Activated naive CD4-positive, alpha-beta T cell (primary cell): ENCODE results near the gene SPON2.
A peak's percentile ranks its signal among the peaks of the same experiment; 100 is the strongest.

Experiments used
- DNase-seq, 4 experiments: peaks; one replicate each; lab custom pipeline; 2025; lab: John Stamatoyannopoulos, UW

SPON2 gene

DNA sequence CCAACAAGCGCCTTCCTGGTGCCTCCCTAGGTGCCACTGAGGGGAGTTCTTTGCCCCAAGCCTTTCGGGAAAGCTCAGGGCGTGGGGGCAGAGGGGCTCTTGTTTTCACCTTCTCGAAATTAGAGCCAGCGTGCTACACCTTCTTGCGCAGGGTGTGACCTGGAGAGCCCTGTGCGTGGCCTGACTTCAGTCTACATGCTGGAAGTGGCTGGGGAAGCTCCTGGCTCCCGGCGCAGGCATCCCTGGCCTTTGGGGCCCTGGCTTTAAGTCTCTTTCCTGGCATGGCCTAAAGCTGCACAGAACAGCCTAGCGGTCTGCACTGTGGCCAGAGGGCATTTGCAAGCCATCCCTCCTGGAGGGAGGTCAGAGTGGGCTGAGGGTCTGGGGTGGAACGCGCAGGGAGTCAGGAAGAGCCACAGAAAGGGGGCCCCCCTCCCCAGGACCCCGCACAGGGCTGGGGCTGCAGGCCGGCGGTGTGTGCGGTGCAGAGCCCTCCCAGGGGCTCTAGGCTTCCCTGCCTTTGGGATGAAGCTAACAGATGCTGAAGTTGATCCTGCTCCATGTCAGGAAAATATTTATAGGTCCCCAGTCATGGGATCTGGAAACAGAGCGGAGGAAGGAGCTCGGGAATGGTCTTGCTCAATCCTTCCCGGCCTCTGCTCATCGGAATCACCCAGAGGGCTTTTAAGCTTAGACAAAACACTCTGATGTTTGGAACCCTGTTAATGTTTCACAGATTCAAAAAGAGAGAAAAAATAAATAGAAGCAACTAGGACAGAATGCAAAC is 781 bp upstream of the SPON2 start:
- DNase-seq, result no peak

- DNase-seq, result peak in 2 of 4 experiments; percentile 25 to 52
Measured at GRCh38 chr4:1171311-1172227, 814 bp downstream of the SPON2 start.

DNA sequence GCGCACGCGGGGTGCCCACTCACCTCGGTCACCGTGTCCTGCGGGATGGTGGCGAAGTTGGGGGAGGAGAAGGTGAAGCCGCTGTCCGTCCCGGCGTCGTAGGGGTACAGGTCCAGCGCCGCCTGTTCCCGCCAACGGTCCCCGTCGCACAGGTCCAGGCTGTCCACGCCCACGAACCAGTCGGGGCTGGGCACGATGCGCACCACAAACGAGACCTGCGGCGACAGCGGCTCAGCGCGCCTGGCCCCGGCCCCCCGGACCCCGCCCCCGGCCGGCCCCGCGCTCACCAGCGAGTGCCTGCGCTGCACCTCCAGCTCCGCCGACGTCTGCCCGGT is 1.4 kb downstream of the SPON2 start:
- DNase-seq, result no peak

- DNase-seq, result no peak
Measured at GRCh38 chr4:1170156-1170975, 2.0 kb downstream of the SPON2 start.

- no peak for DNase-seq
Measured at GRCh38 chr4:1169691-1170096, 2.7 kb downstream of the SPON2 start.

- DNase-seq, result no peak
Measured at GRCh38 chr4:1169171-1169671, 3.2 kb downstream of the SPON2 start.

GRCh38 chr4:1168191-1169101 is 3.9 kb downstream of the SPON2 start:
- no peak for DNase-seq

GRCh38 chr4:1167244-1167949 is 5.0 kb downstream of the SPON2 start:
- peak; percentile 64 to 84 (median 70) for DNase-seq

- DNase-seq, result no peak
Measured at GRCh38 chr4:1166509-1167243, 5.7 kb downstream of the SPON2 start.

- no peak for DNase-seq
Measured at GRCh38 chr4:1164956-1165545, 7.3 kb downstream of the SPON2 start.

DNA sequence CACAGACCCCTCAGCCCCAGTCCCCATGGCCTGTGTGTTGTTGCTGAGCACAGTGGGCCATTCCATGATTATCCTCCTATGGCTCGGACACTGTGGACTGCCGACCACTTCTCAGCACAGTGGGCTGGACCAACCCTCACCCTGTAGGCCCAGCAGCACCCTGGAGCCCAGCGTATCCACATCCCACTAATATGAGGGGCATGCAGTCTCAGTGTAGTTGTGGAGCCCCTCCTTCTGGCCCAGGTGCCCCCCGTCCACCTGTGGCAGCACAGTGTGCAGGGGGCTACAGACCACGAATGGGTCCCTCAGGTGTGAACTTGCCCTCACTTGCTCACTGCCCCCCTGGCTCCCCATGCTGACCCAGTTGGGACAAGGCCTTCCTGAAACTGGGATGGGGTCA is 7.9 kb downstream of the SPON2 start:
- no peak for DNase-seq

DNA sequence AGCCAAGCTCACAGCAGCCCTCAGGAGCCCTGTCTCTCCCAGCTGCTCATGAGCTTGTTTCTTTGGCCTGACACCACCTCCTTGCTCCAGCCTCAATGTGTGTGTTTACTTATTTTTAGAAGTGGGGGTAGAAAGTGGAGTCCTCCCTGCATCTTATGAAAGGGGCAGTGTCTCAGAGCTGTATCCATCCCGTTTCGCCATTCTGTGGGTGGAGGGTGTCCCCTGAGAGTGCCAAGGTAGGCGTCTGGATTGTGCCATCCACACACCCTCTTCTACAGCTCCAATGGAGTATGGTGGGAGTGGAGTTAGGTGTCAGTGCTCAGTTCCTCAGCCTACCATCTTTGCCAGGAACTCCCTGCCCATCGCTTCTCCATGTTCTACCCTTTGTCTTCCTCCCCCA is 8.3 kb downstream of the SPON2 start:
- no peak for DNase-seq

DNA sequence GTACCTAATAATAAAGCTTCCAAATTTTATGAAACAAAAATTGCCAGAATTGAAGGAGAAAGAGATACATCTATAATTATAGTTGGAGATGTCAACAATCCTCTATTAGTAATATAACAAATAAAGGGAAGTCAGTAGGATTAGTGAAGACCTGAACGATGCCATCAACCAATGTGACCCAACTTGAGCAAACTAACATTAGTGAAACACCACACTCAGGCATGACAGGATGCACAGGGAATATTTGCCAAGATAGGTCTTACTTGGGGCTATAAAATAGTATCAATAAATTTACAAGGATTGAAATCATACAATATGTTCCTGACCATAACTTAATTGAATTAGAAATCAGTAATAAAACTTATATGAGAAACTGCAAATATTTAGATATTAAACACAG is 12.0 kb downstream of the SPON2 start:
- DNase-seq, result no peak

- no peak for DNase-seq
Measured at GRCh38 chr4:1156069-1156468, 16.3 kb downstream of the SPON2 start.

DNA sequence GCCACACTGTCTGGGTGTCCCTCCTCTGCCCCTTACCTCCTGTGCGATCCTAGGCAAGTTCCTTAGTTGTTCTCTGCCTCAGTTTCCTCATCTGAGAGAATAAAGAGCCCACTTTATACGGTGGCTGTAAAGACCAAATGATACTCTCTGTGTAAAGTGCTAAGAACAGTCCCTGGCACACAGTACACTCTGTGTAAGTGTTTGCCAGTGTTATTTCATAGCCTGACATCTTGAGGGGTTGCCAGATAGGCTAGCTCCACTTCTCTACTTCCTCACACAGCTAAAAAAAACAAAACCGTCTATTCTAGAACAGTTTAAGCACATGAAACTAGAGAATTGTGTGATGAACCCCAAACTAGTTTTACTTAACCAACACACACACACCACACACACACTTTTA is 17.1 kb downstream of the SPON2 start:
- no peak for DNase-seq

- DNase-seq, result no peak
Measured at GRCh38 chr4:1154523-1155182, 17.7 kb downstream of the SPON2 start.

GRCh38 chr4:1154126-1154522 is 18.3 kb downstream of the SPON2 start:
- no peak for DNase-seq

GRCh38 chr4:1153567-1154090 is 18.8 kb downstream of the SPON2 start:
- no peak for DNase-seq

DNA sequence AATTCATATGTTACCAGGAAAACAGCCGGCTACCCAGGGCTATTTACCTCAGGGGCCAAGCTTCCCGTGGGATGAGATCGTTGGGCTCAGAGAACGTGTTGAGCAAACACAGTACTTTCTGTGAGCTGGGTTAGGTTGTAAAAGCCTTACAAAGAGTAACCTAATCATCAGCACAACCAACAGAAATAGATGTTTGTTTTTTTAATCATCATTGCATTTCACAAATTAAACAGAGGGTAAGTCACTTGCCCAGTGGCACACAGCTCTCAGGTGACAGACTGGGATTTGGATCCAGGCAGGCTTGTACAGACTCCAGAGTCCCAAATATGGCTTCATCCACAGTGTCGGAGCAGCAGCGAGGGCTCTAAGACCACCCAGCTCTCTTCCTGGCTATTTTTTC is 20.1 kb downstream of the SPON2 start:
- DNase-seq, result no peak
